HG03558 (cell line): ENCODE data around the gene FGF8.
A peak's percentile ranks its signal among the peaks of the same experiment; 100 is the strongest.
"Not testable (repeated sequence)": the region's sequence is repeated elsewhere in the genome, so short reads cannot be mapped to it uniquely, and the experiment has no call there.

ENCODE experiments used
- ATAC-seq: cut with Tn5 transposase; IDR thresholded peaks from one replicate; pipeline ENCODE4 v1.9.1; 2021; ENCODE audit warnings: moderate number of reproducible peaks; ENCODE audit not compliant: unreplicated experiment; ENCODE audit errors: extremely low read depth

The FGF8 gene

GRCh38 chr10:101775273-101776160, at the start of gene FGF8:
Gene FGF8, minus strand, starts transcription at chr10:101776114. Its CDS starts 214 bp downstream, at chr10:101775900.
- no peak for ATAC-seq

- ATAC-seq: no peak
Observed at GRCh38 chr10:101824736-101825135, 48.8 kb upstream of the FGF8 start.

- no peak for ATAC-seq
Observed at GRCh38 chr10:101818872-101819633, 43.1 kb upstream of the FGF8 start.

GRCh38 chr10:101818119-101818871, 42.4 kb upstream of the FGF8 start, which contains the start of gene OGA:
Gene OGA, minus strand, starts transcription at chr10:101818444. Its CDS starts 422 bp downstream, at chr10:101818022.
- ATAC-seq: peak; percentile 58

GRCh38 chr10:101817337-101818118, 41.6 kb upstream of the FGF8 start:
- ATAC-seq: no peak

- ATAC-seq: no peak
Observed at GRCh38 chr10:101816913-101817336, 41.0 kb upstream of the FGF8 start.

- no peak for ATAC-seq
Observed at GRCh38 chr10:101816376-101816775, 40.5 kb upstream of the FGF8 start.

- ATAC-seq: no peak
Observed at GRCh38 chr10:101814466-101815071, 38.7 kb upstream of the FGF8 start.

GRCh38 chr10:101812606-101813005, 36.7 kb upstream of the FGF8 start:
- no peak for ATAC-seq

GRCh38 chr10:101807158-101807557, 31.2 kb upstream of the FGF8 start:
- no peak for ATAC-seq

- ATAC-seq: no peak
Observed at GRCh38 chr10:101803511-101803910, 27.6 kb upstream of the FGF8 start.

GRCh38 chr10:101797403-101798059, 21.6 kb upstream of the FGF8 start:
- ATAC-seq: no peak

- no peak for ATAC-seq
Observed at GRCh38 chr10:101793526-101793925, 17.6 kb upstream of the FGF8 start.

GRCh38 chr10:101789686-101790085, 13.8 kb upstream of the FGF8 start:
- no peak for ATAC-seq

- not testable (repeated sequence) for ATAC-seq
Observed at GRCh38 chr10:101789231-101789630, 13.3 kb upstream of the FGF8 start.

GRCh38 chr10:101785801-101786200, 9.9 kb upstream of the FGF8 start:
- no peak for ATAC-seq

GRCh38 chr10:101784558-101784957, 8.6 kb upstream of the FGF8 start:
- no peak for ATAC-seq

- ATAC-seq: no peak
Observed at GRCh38 chr10:101783736-101784118, 7.8 kb upstream of the FGF8 start.
